Adrenal gland (tissue), 5 donors: ENCODE results near the gene GLS.
A peak's percentile ranks its signal among the peaks of the same experiment; 100 is the strongest.

Experiments used
- POLR2A ChIP-seq, 2 donors: fragments of 450-650 bp; IDR thresholded peaks; one replicate each; pipeline ENCODE4 v1.6.1; 2017; ENCODE audit warnings: antibody characterized with exemption in 2 of 2, mild to moderate bottlenecking in 2 of 2, moderate library complexity in 1 of 2
- TF ChIP-seq, protein P1 (sequence below), 6 experiments: fragments of 450-650 bp in 4 of 6; fragments of 200-600 bp in 2 of 6; sonication (generic) in 1 of 6; IDR thresholded peaks; 1 replicate in 5 of 6; 2 replicates in 1 of 6; pipeline versions ENCODE4 v1.5.1 to v1.8.0; 2016 to 2021; ENCODE audit warnings: antibody characterized with exemption in 6 of 6, mild to moderate bottlenecking in 2 of 6, moderate library complexity in 1 of 6
- donor health status: DM: no; HTN: no; CAD: no.

DNA sequence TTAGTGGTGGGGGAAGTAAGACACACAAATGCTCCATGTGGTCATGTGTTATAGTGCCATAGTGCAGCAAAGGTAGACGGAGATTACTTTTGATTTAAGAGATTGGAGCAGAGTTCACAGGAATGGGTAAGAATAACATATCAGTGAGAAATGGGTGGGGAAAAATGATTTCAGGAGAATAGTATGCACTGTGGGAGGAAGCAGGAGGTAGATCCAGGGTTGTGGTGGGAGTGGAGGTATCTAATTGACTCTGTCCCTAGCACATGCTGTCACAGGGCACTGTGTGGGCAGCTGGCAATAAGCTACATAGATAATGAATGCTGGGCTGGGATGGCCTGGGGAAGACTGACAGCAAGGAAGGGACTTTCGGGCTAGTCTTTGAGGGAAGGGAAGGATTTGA lies 68.0 kb downstream of the GLS start:
- TF ChIP-seq, protein P1, sequence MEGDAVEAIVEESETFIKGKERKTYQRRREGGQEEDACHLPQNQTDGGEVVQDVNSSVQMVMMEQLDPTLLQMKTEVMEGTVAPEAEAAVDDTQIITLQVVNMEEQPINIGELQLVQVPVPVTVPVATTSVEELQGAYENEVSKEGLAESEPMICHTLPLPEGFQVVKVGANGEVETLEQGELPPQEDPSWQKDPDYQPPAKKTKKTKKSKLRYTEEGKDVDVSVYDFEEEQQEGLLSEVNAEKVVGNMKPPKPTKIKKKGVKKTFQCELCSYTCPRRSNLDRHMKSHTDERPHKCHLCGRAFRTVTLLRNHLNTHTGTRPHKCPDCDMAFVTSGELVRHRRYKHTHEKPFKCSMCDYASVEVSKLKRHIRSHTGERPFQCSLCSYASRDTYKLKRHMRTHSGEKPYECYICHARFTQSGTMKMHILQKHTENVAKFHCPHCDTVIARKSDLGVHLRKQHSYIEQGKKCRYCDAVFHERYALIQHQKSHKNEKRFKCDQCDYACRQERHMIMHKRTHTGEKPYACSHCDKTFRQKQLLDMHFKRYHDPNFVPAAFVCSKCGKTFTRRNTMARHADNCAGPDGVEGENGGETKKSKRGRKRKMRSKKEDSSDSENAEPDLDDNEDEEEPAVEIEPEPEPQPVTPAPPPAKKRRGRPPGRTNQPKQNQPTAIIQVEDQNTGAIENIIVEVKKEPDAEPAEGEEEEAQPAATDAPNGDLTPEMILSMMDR (IDR thresholded peaks at IDR 0.05), result peak in 1 of 6 experiments; percentile 3
- TF ChIP-seq POLR2A (IDR thresholded peaks at IDR 0.05), result no peak
